WTC11 (cell line): Measurements from ENCODE around the gene RUNX1. TPM values are rescaled to one million over a fixed set of nuclear protein-coding genes. Genes with fewer than 3 reads are reported as not detected.

Experiments
- ATAC-seq: fragments of 200-7000 bp; cut with Tn5 transposase; 2 replicates; pipeline ENCODE4 v1.10.0; 2021; ENCODE audit warnings: mild to moderate bottlenecking, moderate library complexity
- CTCF ChIA-PET: fragments of 300-600 bp; sonication (Branson Sonifier 250); formaldehyde crosslinking; loops from one replicate; lab custom pipeline; 2021; ENCODE audit warnings: antibody characterized with exemption; lab: Charles Lee
- POLR2A ChIA-PET: fragments of 350-600 bp; sonication (Branson Sonifier 250); formaldehyde crosslinking; loops from one replicate; lab custom pipeline; 2021; ENCODE audit warnings: antibody characterized with exemption; lab: Charles Lee
- DNase-seq: peaks from one replicate; pipeline ENCODE4 v3.0.0; 2021; ENCODE audit warnings: low spot score
- H3K27ac Mint-ChIP-seq: 2 replicates; pipeline ENCODE4 v1.8.0; 2021; ENCODE audit warnings: mixed read lengths
- H3K27me3 Mint-ChIP-seq: 2 replicates; pipeline ENCODE4 v1.8.0; 2021; ENCODE audit warnings: low read depth, mild to moderate bottlenecking, moderate library complexity, mixed read lengths
- H3K36me3 Mint-ChIP-seq: 2 replicates; pipeline ENCODE4 v1.8.0; 2021; ENCODE audit warnings: mixed read lengths
- H3K4me1 Mint-ChIP-seq: 2 replicates; pipeline ENCODE4 v1.8.0; 2022; ENCODE audit warnings: mixed read lengths
- H3K4me3 Mint-ChIP-seq: 2 replicates; pipeline ENCODE4 v1.8.0; 2021; ENCODE audit warnings: mild to moderate bottlenecking, moderate library complexity, mixed read lengths
- H3K9me3 Mint-ChIP-seq: 2 replicates; pipeline ENCODE4 v1.8.0; 2021; ENCODE audit warnings: mixed read lengths
- ATF1 ChIP-seq: sonication (generic); formaldehyde crosslinking; IDR thresholded peaks from 2 replicates; pipeline ENCODE4 v1.8.1; 2023; ENCODE audit warnings: mild to moderate bottlenecking, moderate library complexity, missing genetic modification reagents
- CBFB ChIP-seq: sonication (generic); formaldehyde crosslinking; IDR thresholded peaks from 2 replicates; pipeline ENCODE4 v1.8.1; 2022; ENCODE audit warnings: mild to moderate bottlenecking, low read depth, missing genetic modification reagents
- ELF4 ChIP-seq: sonication (generic); formaldehyde crosslinking; IDR thresholded peaks from 2 replicates; pipeline ENCODE4 v1.8.1; 2022; ENCODE audit warnings: low read depth, mild to moderate bottlenecking, moderate library complexity, missing genetic modification reagents
- FOXJ3 ChIP-seq: sonication (generic); formaldehyde crosslinking; IDR thresholded peaks from 2 replicates; pipeline ENCODE4 v1.9.0; 2021; ENCODE audit warnings: missing genetic modification reagents, mild to moderate bottlenecking, borderline replicate concordance
- FOXK1 ChIP-seq: sonication (generic); formaldehyde crosslinking; IDR thresholded peaks from 2 replicates; pipeline ENCODE4 v1.8.0; 2022; ENCODE audit warnings: mild to moderate bottlenecking, moderate library complexity, missing genetic modification reagents
- HMGA2 ChIP-seq: fragments of 250-450 bp; sonication (Bioruptor Pico); IDR thresholded peaks from 2 replicates; pipeline ENCODE4 v1.4.0; 2021; ENCODE audit warnings: mild to moderate bottlenecking, moderate library complexity
- JAZF1 ChIP-seq: fragments of 250-450 bp; sonication (Bioruptor Pico); IDR thresholded peaks from 2 replicates; pipeline ENCODE4 v1.9.0; 2021; ENCODE audit warnings: moderate library complexity, mild to moderate bottlenecking, inconsistent platforms
- JUN ChIP-seq: sonication (generic); formaldehyde crosslinking; IDR thresholded peaks from 2 replicates; pipeline ENCODE4 v1.8.0; 2023; ENCODE audit warnings: mild to moderate bottlenecking, missing genetic modification reagents
- MYBL2 ChIP-seq: sonication (generic); formaldehyde crosslinking; IDR thresholded peaks from 2 replicates; pipeline ENCODE4 v1.8.1; 2023; ENCODE audit warnings: mild to moderate bottlenecking, moderate library complexity, missing genetic modification reagents
- RELA ChIP-seq: sonication (generic); formaldehyde crosslinking; IDR thresholded peaks from 2 replicates; pipeline ENCODE4 v1.8.1; 2022; ENCODE audit warnings: missing genetic modification reagents, mild to moderate bottlenecking, borderline replicate concordance
- ZBTB21 ChIP-seq: sonication (generic); formaldehyde crosslinking; IDR thresholded peaks from 2 replicates; pipeline ENCODE4 v1.8.1; 2023; ENCODE audit warnings: mild to moderate bottlenecking, missing genetic modification reagents, borderline replicate concordance
- ZNF232 ChIP-seq: sonication (generic); formaldehyde crosslinking; IDR thresholded peaks from 2 replicates; pipeline ENCODE4 v1.8.0; 2022; ENCODE audit warnings: mild to moderate bottlenecking, missing genetic modification reagents
- total RNA-seq: library from RNA; stranded (reverse); gene quantifications from 3 replicates; pipeline ENCODE4 v1.2.3, GENCODE V29; 2021
- TF ChIP-seq, protein P1 (sequence below): sonication (generic); formaldehyde crosslinking; IDR thresholded peaks from 2 replicates; pipeline ENCODE4 v1.8.1; 2023; ENCODE audit warnings: mild to moderate bottlenecking, missing genetic modification reagents
- TF ChIP-seq, protein P2 (sequence below): fragments of 250-450 bp; sonication (Bioruptor Pico); IDR thresholded peaks from 2 replicates; pipeline ENCODE4 v1.9.0; 2021; ENCODE audit warnings: moderate library complexity, mild to moderate bottlenecking, inconsistent platforms, borderline replicate concordance
- TF ChIP-seq, protein P3 (sequence below): sonication (generic); formaldehyde crosslinking; conservative IDR thresholded peaks from 2 replicates; pipeline ENCODE4 v1.8.1; 2022; ENCODE audit warnings: mild to moderate bottlenecking, missing genetic modification reagents
- TF ChIP-seq, protein P4 (sequence below): fragments of 250-450 bp; sonication (Bioruptor Pico); IDR thresholded peaks from 2 replicates; pipeline ENCODE4 v1.8.0; 2021; ENCODE audit warnings: mild to moderate bottlenecking
- TF ChIP-seq, protein P5 (sequence below): sonication (generic); formaldehyde crosslinking; IDR thresholded peaks from 2 replicates; pipeline ENCODE4 v1.8.0; 2022; ENCODE audit warnings: missing genetic modification reagents
- TF ChIP-seq, protein P6 (sequence below): sonication (generic); formaldehyde crosslinking; IDR thresholded peaks from 2 replicates; pipeline ENCODE4 v1.8.0; 2022; ENCODE audit warnings: mild to moderate bottlenecking, missing genetic modification reagents
- TF ChIP-seq, protein P7 (sequence below): sonication (generic); formaldehyde crosslinking; IDR thresholded peaks from 2 replicates; pipeline ENCODE4 v1.8.1; 2023; ENCODE audit warnings: mild to moderate bottlenecking, moderate library complexity, missing genetic modification reagents
- TF ChIP-seq, protein P8 (sequence below): fragments of 250-450 bp; sonication (Bioruptor Pico); conservative IDR thresholded peaks from 2 replicates; pipeline ENCODE4 v1.9.0; 2021; ENCODE audit warnings: mild to moderate bottlenecking
- TF ChIP-seq, protein P9 (sequence below): sonication (generic); formaldehyde crosslinking; IDR thresholded peaks from 2 replicates; pipeline ENCODE4 v1.8.0; 2022; ENCODE audit warnings: mild to moderate bottlenecking, missing genetic modification reagents

Gene RUNX1
- total RNA-seq, 1 experiment from 2014 or later = 2.2 TPM

DNA sequence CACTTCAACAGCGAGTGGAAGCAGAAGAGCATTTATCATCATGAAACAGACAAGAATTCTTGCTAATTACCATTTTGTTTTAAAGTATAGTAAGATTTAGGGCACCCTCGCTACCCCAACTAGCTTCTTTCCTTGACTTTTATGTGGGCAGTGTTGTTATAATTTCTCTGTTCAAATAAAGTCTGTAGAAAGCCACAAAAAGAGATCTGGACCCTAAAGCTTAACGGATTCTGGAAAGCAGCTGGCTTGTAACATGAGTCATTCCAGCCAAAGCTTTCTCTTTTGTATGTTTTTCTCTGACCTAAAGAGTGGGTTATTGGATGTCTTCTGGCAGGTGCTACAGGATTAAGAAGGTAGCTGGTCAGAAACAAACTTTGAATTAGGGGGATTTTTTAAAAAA lies 37.4 kb downstream of the RUNX1 start:
- DNase-seq = no peak
- Mint-ChIP-seq H3K4me1 (no peaks in the 10 kb centered on the region), H3K4me3 (no peak overlapping the region), H3K27me3 (no peaks in the 10 kb centered on the region), H3K9me3 (no peaks in the 10 kb centered on the region), H3K36me3 (no peaks in the 10 kb centered on the region), H3K27ac (no peak overlapping the region)
- CTCF ChIA-PET = interaction anchor here (0.8 to 1.4 kb wide), 3 partner anchors 122 to 828 kb away, joined by 3 read pairs; no protein-coding TSS in a partner anchor
- no peak for ATAC-seq
- POLR2A ChIA-PET = no interaction called here
- TF ChIP-seq MYBL2 = no peak
- no peak for TF ChIP-seq ZNF232 (CRISPR knock-in tag)
- TF ChIP-seq, protein P1, sequence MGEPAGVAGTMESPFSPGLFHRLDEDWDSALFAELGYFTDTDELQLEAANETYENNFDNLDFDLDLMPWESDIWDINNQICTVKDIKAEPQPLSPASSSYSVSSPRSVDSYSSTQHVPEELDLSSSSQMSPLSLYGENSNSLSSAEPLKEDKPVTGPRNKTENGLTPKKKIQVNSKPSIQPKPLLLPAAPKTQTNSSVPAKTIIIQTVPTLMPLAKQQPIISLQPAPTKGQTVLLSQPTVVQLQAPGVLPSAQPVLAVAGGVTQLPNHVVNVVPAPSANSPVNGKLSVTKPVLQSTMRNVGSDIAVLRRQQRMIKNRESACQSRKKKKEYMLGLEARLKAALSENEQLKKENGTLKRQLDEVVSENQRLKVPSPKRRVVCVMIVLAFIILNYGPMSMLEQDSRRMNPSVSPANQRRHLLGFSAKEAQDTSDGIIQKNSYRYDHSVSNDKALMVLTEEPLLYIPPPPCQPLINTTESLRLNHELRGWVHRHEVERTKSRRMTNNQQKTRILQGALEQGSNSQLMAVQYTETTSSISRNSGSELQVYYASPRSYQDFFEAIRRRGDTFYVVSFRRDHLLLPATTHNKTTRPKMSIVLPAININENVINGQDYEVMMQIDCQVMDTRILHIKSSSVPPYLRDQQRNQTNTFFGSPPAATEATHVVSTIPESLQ (CRISPR knock-in tag) = no peak
- TF ChIP-seq, protein P2, sequence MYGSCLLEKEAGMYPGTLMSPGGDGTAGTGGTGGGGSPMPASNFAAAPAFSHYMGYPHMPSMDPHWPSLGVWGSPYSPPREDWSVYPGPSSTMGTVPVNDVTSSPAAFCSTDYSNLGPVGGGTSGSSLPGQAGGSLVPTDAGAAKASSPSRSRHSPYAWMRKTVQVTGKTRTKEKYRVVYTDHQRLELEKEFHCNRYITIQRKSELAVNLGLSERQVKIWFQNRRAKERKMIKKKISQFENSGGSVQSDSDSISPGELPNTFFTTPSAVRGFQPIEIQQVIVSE (CRISPR knock-in tag) = no peak
- TF ChIP-seq RELA = no peak
- TF ChIP-seq ELF4 (CRISPR knock-in tag) = no peak
- no peak for TF ChIP-seq ZBTB21 (CRISPR knock-in tag)
- TF ChIP-seq, protein P3, sequence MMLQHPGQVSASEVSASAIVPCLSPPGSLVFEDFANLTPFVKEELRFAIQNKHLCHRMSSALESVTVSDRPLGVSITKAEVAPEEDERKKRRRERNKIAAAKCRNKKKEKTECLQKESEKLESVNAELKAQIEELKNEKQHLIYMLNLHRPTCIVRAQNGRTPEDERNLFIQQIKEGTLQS (CRISPR knock-in tag) = no peak
- TF ChIP-seq FOXK1 (CRISPR knock-in tag) = no peak
- TF ChIP-seq JAZF1 (CRISPR knock-in tag) = no peak
- TF ChIP-seq, protein P4, sequence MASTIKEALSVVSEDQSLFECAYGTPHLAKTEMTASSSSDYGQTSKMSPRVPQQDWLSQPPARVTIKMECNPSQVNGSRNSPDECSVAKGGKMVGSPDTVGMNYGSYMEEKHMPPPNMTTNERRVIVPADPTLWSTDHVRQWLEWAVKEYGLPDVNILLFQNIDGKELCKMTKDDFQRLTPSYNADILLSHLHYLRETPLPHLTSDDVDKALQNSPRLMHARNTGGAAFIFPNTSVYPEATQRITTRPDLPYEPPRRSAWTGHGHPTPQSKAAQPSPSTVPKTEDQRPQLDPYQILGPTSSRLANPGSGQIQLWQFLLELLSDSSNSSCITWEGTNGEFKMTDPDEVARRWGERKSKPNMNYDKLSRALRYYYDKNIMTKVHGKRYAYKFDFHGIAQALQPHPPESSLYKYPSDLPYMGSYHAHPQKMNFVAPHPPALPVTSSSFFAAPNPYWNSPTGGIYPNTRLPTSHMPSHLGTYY (CRISPR knock-in tag) = no peak
- TF ChIP-seq, protein P5, sequence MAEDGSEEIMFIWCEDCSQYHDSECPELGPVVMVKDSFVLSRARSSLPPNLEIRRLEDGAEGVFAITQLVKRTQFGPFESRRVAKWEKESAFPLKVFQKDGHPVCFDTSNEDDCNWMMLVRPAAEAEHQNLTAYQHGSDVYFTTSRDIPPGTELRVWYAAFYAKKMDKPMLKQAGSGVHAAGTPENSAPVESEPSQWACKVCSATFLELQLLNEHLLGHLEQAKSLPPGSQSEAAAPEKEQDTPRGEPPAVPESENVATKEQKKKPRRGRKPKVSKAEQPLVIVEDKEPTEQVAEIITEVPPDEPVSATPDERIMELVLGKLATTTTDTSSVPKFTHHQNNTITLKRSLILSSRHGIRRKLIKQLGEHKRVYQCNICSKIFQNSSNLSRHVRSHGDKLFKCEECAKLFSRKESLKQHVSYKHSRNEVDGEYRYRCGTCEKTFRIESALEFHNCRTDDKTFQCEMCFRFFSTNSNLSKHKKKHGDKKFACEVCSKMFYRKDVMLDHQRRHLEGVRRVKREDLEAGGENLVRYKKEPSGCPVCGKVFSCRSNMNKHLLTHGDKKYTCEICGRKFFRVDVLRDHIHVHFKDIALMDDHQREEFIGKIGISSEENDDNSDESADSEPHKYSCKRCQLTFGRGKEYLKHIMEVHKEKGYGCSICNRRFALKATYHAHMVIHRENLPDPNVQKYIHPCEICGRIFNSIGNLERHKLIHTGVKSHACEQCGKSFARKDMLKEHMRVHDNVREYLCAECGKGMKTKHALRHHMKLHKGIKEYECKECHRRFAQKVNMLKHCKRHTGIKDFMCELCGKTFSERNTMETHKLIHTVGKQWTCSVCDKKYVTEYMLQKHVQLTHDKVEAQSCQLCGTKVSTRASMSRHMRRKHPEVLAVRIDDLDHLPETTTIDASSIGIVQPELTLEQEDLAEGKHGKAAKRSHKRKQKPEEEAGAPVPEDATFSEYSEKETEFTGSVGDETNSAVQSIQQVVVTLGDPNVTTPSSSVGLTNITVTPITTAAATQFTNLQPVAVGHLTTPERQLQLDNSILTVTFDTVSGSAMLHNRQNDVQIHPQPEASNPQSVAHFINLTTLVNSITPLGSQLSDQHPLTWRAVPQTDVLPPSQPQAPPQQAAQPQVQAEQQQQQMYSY (CRISPR knock-in tag) = no peak
- TF ChIP-seq, protein P6, sequence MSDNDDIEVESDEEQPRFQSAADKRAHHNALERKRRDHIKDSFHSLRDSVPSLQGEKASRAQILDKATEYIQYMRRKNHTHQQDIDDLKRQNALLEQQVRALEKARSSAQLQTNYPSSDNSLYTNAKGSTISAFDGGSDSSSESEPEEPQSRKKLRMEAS (CRISPR knock-in tag) = no peak

DNA sequence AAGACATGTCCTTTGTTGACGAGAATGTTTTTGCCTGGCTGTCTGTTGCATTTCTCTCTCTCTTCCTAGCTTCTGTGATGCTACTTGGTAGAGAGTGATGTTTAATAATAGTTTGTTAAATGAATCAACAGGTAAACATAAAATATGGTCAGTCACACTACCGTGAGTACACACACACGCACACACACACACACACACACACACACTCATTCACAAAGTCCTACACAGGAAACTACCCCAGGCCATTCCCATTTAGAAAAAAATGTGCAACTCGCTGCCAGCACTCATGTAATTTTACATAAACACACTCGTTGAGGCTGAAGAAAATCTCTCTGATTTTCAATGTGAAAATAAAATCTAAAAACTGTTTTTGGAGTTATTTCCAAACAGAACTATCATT lies 38.7 kb downstream of the RUNX1 start:
- no peak overlapping the region for H3K4me3 Mint-ChIP-seq
- POLR2A ChIA-PET = no interaction called here
- no peaks in the 10 kb centered on the region for H3K4me1 Mint-ChIP-seq
- no peaks in the 10 kb centered on the region for H3K36me3 Mint-ChIP-seq
- DNase-seq = no peak
- no peaks in the 10 kb centered on the region for H3K27me3 Mint-ChIP-seq
- H3K27ac Mint-ChIP-seq = no peak overlapping the region
- CTCF ChIA-PET = no interaction called here
- no peaks in the 10 kb centered on the region for H3K9me3 Mint-ChIP-seq
- ATAC-seq = no peak
- TF ChIP-seq MYBL2 = no peak
- TF ChIP-seq, protein P7, sequence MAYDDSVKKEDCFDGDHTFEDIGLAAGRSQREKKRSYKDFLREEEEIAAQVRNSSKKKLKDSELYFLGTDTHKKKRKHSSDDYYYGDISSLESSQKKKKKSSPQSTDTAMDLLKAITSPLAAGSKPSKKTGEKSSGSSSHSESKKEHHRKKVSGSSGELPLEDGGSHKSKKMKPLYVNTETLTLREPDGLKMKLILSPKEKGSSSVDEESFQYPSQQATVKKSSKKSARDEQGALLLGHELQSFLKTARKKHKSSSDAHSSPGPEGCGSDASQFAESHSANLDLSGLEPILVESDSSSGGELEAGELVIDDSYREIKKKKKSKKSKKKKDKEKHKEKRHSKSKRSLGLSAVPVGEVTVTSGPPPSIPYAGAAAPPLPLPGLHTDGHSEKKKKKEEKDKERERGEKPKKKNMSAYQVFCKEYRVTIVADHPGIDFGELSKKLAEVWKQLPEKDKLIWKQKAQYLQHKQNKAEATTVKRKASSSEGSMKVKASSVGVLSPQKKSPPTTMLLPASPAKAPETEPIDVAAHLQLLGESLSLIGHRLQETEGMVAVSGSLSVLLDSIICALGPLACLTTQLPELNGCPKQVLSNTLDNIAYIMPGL (CRISPR knock-in tag) = no peak
- TF ChIP-seq FOXJ3 (CRISPR knock-in tag) = no peak
- TF ChIP-seq, protein P8, sequence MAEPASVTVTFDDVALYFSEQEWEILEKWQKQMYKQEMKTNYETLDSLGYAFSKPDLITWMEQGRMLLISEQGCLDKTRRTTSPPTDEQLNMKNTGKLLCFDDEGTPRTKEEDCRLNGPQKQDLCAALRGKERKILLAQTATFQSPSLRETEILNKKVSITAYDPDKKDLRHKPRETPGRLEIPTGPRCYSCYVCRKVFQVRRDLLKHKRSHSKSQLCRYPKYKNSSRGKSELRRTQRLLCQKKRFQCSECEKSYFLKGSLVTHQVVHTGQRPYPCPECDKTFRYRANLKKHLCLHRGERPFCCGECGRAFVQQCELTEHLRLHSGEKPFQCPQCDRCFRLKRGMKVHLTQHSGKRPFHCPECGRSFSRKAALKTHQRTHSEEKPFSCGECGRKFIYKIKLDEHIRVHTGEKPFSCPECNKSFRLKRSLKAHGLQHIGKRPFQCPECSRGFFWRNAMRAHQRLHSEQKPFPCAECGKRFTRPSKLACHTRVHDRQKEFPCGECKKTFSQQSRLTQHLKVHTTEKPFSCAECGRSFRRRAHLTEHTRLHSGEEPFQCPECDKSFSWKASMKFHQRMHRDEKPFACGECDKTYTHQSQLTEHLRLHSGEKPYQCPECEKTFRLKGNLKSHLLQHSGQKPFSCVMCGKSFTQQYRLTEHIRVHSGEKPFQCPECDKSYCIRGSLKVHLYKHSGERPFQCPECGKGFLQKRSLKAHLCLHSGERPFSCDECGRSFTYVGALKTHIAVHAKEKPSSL (CRISPR knock-in tag) = no peak
- TF ChIP-seq ATF1 = no peak
- TF ChIP-seq JUN (CRISPR knock-in tag) = no peak
- no peak for TF ChIP-seq CBFB (CRISPR knock-in tag)
- TF ChIP-seq HMGA2 (CRISPR knock-in tag) = no peak
- TF ChIP-seq, protein P9, sequence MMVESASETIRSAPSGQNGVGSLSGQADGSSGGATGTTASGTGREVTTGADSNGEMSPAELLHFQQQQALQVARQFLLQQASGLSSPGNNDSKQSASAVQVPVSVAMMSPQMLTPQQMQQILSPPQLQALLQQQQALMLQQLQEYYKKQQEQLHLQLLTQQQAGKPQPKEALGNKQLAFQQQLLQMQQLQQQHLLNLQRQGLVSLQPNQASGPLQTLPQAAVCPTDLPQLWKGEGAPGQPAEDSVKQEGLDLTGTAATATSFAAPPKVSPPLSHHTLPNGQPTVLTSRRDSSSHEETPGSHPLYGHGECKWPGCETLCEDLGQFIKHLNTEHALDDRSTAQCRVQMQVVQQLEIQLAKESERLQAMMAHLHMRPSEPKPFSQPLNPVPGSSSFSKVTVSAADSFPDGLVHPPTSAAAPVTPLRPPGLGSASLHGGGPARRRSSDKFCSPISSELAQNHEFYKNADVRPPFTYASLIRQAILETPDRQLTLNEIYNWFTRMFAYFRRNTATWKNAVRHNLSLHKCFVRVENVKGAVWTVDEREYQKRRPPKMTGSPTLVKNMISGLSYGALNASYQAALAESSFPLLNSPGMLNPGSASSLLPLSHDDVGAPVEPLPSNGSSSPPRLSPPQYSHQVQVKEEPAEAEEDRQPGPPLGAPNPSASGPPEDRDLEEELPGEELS (CRISPR knock-in tag) = no peak
